Fibroblast of mammary gland (primary cell): Measurements from ENCODE around the gene GUK1.

Source experiments
- DNase-seq: peaks from one replicate; pipeline ENCODE4 v3.0.0-alpha.2; 2010; ENCODE audit warnings: low read depth
- H3K4me3 ChIP-seq: 2 replicates; pipeline ENCODE4 v1.5.1; 2011; ENCODE audit warnings: low read depth, mild to moderate bottlenecking, low read length, moderate library complexity; ENCODE audit not compliant: control insufficient read depth
- CTCF ChIP-seq: conservative IDR thresholded peaks from 2 replicates; pipeline ENCODE4 v1.5.1; 2011; ENCODE audit warnings: low read depth, low read length, inconsistent platforms; ENCODE audit not compliant: control insufficient read depth, insufficient read depth

GUK1 gene

GRCh38 chr1:228158151-228159007 lies 18.3 kb downstream of the GUK1 start:
- no peak overlapping the region for H3K4me3 ChIP-seq

GRCh38 chr1:228159008-228159665 lies 19.1 kb downstream of the GUK1 start:
- no peak for DNase-seq
- TF ChIP-seq CTCF, result no peak
- H3K4me3 ChIP-seq, result no peak overlapping the region

More at GRCh38 chr1:228158151-228159007, 18.3 kb downstream of the GUK1 start:
- no peak for DNase-seq
- TF ChIP-seq CTCF, result no peak

GRCh38 chr1:228160201-228160761 lies 20.2 kb downstream of the GUK1 start:
- TF ChIP-seq CTCF, result no peak
- DNase-seq, result no peak
- no peak overlapping the region for H3K4me3 ChIP-seq

- DNase-seq, result no peak
- no peak overlapping the region for H3K4me3 ChIP-seq
- TF ChIP-seq CTCF, result no peak
These were observed 21.3 kb downstream of the GUK1 start for GRCh38 chr1:228161362-228161761.

- no peak for DNase-seq
- no peak overlapping the region for H3K4me3 ChIP-seq
- TF ChIP-seq CTCF, result no peak
These were observed 21.8 kb downstream of the GUK1 start for GRCh38 chr1:228161866-228162265.

- no peak overlapping the region for H3K4me3 ChIP-seq
- TF ChIP-seq CTCF, result no peak
- no peak for DNase-seq
These were observed 22.4 kb downstream of the GUK1 start for GRCh38 chr1:228162286-228163006.
